GM12878 (cell line): ENCODE results near the gene COQ5. TPM values are rescaled to one million over a fixed set of nuclear protein-coding genes. Genes with fewer than 3 reads are reported as not detected.

Experiments
- ATAC-seq: fragments of 200-7000 bp; cut with Tn5 transposase; 3 replicates; pipeline ENCODE4 v1.9.1; 2020; ENCODE audit warnings: mild to moderate bottlenecking, moderate library complexity
- BruUV-seq: library from RNA; stranded (reverse); fragments of 400-500 nt; replicated peaks from 2 replicates; lab custom pipeline; 2021; lab: Mats Ljungman, UMichigan
- CTCF ChIA-PET: fragments of 300-600 bp; sonication (Branson Sonifier 250); formaldehyde crosslinking; extraction: SDS; loops from one replicate; lab custom pipeline; 2021; ENCODE audit warnings: inconsistent platforms; lab: Yijun Ruan, JAX
- POLR2A ChIA-PET: fragments of 350-600 bp; formaldehyde crosslinking; extraction: SDS; loops from one replicate; lab custom pipeline; 2021; ENCODE audit warnings: inconsistent platforms; lab: Charles Lee
- RAD21 ChIA-PET: fragments of 300-600 bp; sonication (Branson Sonifier 250); formaldehyde crosslinking; loops from one replicate; lab custom pipeline; 2023; ENCODE audit warnings: antibody characterized with exemption; ENCODE audit not compliant: unreplicated experiment; lab: Charles Lee
- SMC1A ChIA-PET: fragments of 300-600 bp; sonication (Branson Sonifier 250); formaldehyde crosslinking; loops from one replicate; lab custom pipeline; 2023; ENCODE audit not compliant: unreplicated experiment, uncharacterized antibody; lab: Charles Lee
- DNase-seq: peaks from one replicate; pipeline ENCODE4 v3.0.0-alpha.2; 2011; ENCODE audit warnings: low read depth, low spot score
- FAIRE-seq: peaks from 3 replicates; lab custom pipeline; 2011; peaks lifted over from hg19 to GRCh38; lab: Jason Lieb, UNC
- H2AFZ ChIP-seq: 2 replicates; pipeline ENCODE4 v1.6.0; 2011; ENCODE audit warnings: low read depth, low read length, control low read depth; ENCODE audit not compliant: control insufficient read depth
- H3K27ac ChIP-seq: 2 replicates; pipeline ENCODE4 v1.5.1; 2011; ENCODE audit warnings: control low read depth; ENCODE audit not compliant: control insufficient read depth, insufficient read depth
- H3K27me3 ChIP-seq, 2 experiments: replicated peaks in 1 of 2; 2 replicates each; pipeline versions ENCODE4 v1.6.0 to v1.6.1; 2011; ENCODE audit warnings: low read length in 1 of 2; ENCODE audit not compliant: control insufficient read depth in 2 of 2, insufficient read depth in 2 of 2
- H3K36me3 ChIP-seq, 2 experiments: 2 replicates each; pipeline ENCODE4 v1.5.1; 2011; ENCODE audit warnings: low read length in 1 of 2; ENCODE audit not compliant: control insufficient read depth in 2 of 2, insufficient read depth in 2 of 2
- H3K4me1 ChIP-seq: 2 replicates; pipeline ENCODE4 v1.6.1; 2011; ENCODE audit warnings: mild to moderate bottlenecking, low read length, moderate library complexity, mixed read lengths; ENCODE audit not compliant: control insufficient read depth, insufficient read depth
- H3K4me2 ChIP-seq: 2 replicates; pipeline ENCODE4 v1.6.0; 2011; ENCODE audit warnings: control low read depth; ENCODE audit not compliant: control insufficient read depth, insufficient read depth
- H3K4me3 ChIP-seq: fragments of 200-600 bp; sonication (generic); 2 replicates; pipeline ENCODE4 v1.5.1; 2016
- H3K79me2 ChIP-seq: 2 replicates; pipeline ENCODE4 v1.6.0; 2011; ENCODE audit warnings: low read length; ENCODE audit not compliant: control insufficient read depth, insufficient read depth
- H3K9ac ChIP-seq: 2 replicates; pipeline ENCODE4 v1.8.0; 2011; ENCODE audit warnings: low read length, control low read depth, mixed read lengths; ENCODE audit not compliant: control insufficient read depth, insufficient read depth
- H3K9me3 ChIP-seq: replicated peaks from 3 replicates; pipeline ENCODE4 v1.5.1; 2011; ENCODE audit warnings: mild to moderate bottlenecking, low read length; ENCODE audit not compliant: control insufficient read depth, insufficient read depth
- H4K20me1 ChIP-seq: 2 replicates; pipeline ENCODE4 v1.6.0; 2011; ENCODE audit not compliant: control insufficient read depth, insufficient read depth
- CHD2 ChIP-seq: IDR thresholded peaks from 2 replicates; pipeline ENCODE4 v1.6.1; 2011; ENCODE audit warnings: low read depth, low read length, improper control_type of control experiment, borderline replicate concordance
- E4F1 ChIP-seq: fragments of 450-650 bp; IDR thresholded peaks from 2 replicates; pipeline ENCODE4 v1.6.1; 2018; ENCODE audit warnings: borderline replicate concordance, mild to moderate bottlenecking; ENCODE audit not compliant: partially characterized antibody
- EGR1 ChIP-seq, 2 experiments: IDR thresholded peaks; 1 replicate in 1 of 2; 2 replicates in 1 of 2; pipeline ENCODE4 v1.6.1; 2011 to 2012; ENCODE audit warnings: low read depth in 2 of 2, low read length in 2 of 2, borderline replicate concordance in 1 of 2, mild to moderate bottlenecking in 1 of 2, moderate library complexity in 1 of 2
- EZH2 ChIP-seq: IDR thresholded peaks from 2 replicates; pipeline ENCODE4 v1.6.1; 2012; ENCODE audit warnings: low read depth, mild to moderate bottlenecking, control low read depth, inconsistent platforms, low read length, borderline replicate concordance; ENCODE audit not compliant: control insufficient read depth
- GATAD2B ChIP-seq: fragments of 450-650 bp; conservative IDR thresholded peaks from 2 replicates; pipeline ENCODE4 v1.6.1; 2017; ENCODE audit warnings: low read depth, mild to moderate bottlenecking, moderate library complexity
- MLLT1 ChIP-seq: fragments of 450-650 bp; IDR thresholded peaks from 2 replicates; pipeline ENCODE4 v1.6.1; 2016; ENCODE audit warnings: mild to moderate bottlenecking
- POLR2AphosphoS5 ChIP-seq: IDR thresholded peaks from 2 replicates; pipeline ENCODE4 v1.6.1; 2011; ENCODE audit warnings: mild to moderate bottlenecking, low read length, inconsistent platforms
- RAD21 ChIP-seq: IDR thresholded peaks from 2 replicates; pipeline ENCODE4 v1.6.1; 2011; ENCODE audit warnings: mild to moderate bottlenecking, low read depth, low read length, moderate library complexity; ENCODE audit not compliant: insufficient read depth
- RCOR1 ChIP-seq: conservative IDR thresholded peaks from 2 replicates; pipeline ENCODE4 v1.6.1; 2012; ENCODE audit warnings: low read depth, low read length, improper control_type of control experiment
- RELB ChIP-seq: fragments of 450-650 bp; IDR thresholded peaks from 2 replicates; pipeline ENCODE4 v1.6.1; 2017; ENCODE audit warnings: low read depth, mild to moderate bottlenecking, moderate library complexity
- RFX5 ChIP-seq: IDR thresholded peaks from 2 replicates; pipeline ENCODE4 v1.6.1; 2011; ENCODE audit warnings: low read depth, low read length, improper control_type of control experiment
- SMC3 ChIP-seq: IDR thresholded peaks from 2 replicates; pipeline ENCODE4 v1.6.1; 2011; ENCODE audit warnings: low read length, improper control_type of control experiment, borderline replicate concordance
- TARDBP ChIP-seq: IDR thresholded peaks from 2 replicates; pipeline ENCODE4 v1.6.1; 2016; ENCODE audit warnings: borderline replicate concordance
- TCF3 ChIP-seq: IDR thresholded peaks from 2 replicates; pipeline ENCODE4 v1.6.1; 2012; ENCODE audit warnings: low read depth, mild to moderate bottlenecking, low read length, borderline replicate concordance; ENCODE audit not compliant: insufficient read depth
- YBX1 ChIP-seq: fragments of 450-650 bp; IDR thresholded peaks from 2 replicates; pipeline ENCODE4 v1.6.1; 2016; ENCODE audit warnings: antibody characterized with exemption
- ZZZ3 ChIP-seq: IDR thresholded peaks from 2 replicates; pipeline ENCODE4 v1.6.1; 2011; ENCODE audit warnings: low read depth; ENCODE audit not compliant: control insufficient read depth, insufficient read length
- WGBS: methylation state at CpG from one replicate; pipeline ENCODE4 v1.1.6; 2016; ENCODE audit warnings: low lambda C conversion rate; ENCODE audit not compliant: insufficient replicate concordance, insufficient coverage; ENCODE audit errors: missing lambda C conversion rate; 5-methylcytosine and 5-hydroxymethylcytosine counted together
- in situ Hi-C: fragments of 300-500 bp; cut with MboI; formaldehyde crosslinking; loops from 9 replicates; pipeline ENCODE4 v1.14.3; 2018; ENCODE audit warnings: mixed read lengths
- intact Hi-C: fragments of 100-400 bp; cut with micrococcal nuclease; formaldehyde crosslinking; loops from one replicate; pipeline ENCODE4 v1.14.2; 2022; ENCODE audit not compliant: unreplicated experiment
- polyA plus RNA-seq, 11 experiments: library from polyadenylated mRNA; depleted of rRNA in 4 of 11; unstranded in 6 of 11; stranded (reverse) in 5 of 11; fragments of >200 nt; fragmentation: Nextera tagmentation in 4 of 11; fragmentation: Illumina TruSeq in 1 of 11; extraction: Ambion mirVana in 4 of 11; extraction: Trizol in 1 of 11; gene quantifications; 1 replicate in 1 of 11; 2 replicates in 10 of 11; pipeline versions ENCODE4 v1.2.1 to v1.2.3, GENCODE V29; 2011 to 2016; ENCODE audit warnings: inconsistent platforms in 2 of 11, missing spikeins in 2 of 11, low read depth in 1 of 11
- total RNA-seq, 4 experiments: library from RNA; depleted of rRNA in 3 of 4; stranded (reverse); fragments of >200 nt in 3 of 4; fragmentation: Illumina TruSeq in 1 of 4; extraction: Trizol in 1 of 4; gene quantifications; 2 replicates each; pipeline versions ENCODE4 v1.2.1 to v1.2.3, GENCODE V29; 2013 to 2021

COQ5 gene
- total and polyA plus RNA-seq, 10 of the 15 experiments (the other 5 are each of a cell fraction or from before 2014, with no cell fraction given) = 24.8 to 69.3 (median 37.8) TPM

GRCh38 chr12:120455302-120455701 is 73.7 kb downstream of the COQ5 start (continued):
- no peak for TF ChIP-seq RELB
- TF ChIP-seq POLR2AphosphoS5 = no peak
- no peak for TF ChIP-seq E4F1
- TF ChIP-seq RFX5 = no peak
- no peak for TF ChIP-seq RAD21
- no peak for TF ChIP-seq RCOR1

GRCh38 chr12:120453977-120454376 is 75.0 kb downstream of the COQ5 start:
- Histone ChIP-seq H3K27ac (no peak overlapping the region), H3K4me3 (no peak overlapping the region), H3K79me2 (peaks cover 2% of the 10 kb centered on the region), H3K9me3 (no peaks in the 10 kb centered on the region), H3K4me1 (no peaks in the 10 kb centered on the region), H3K36me3 (peaks cover 8 to 25% of the 10 kb centered on the region in 2 experiments), H4K20me1 (no peaks in the 10 kb centered on the region), H3K27me3 (no peaks in the 10 kb centered on the region), H2AFZ (no peak overlapping the region), H3K9ac (no peak overlapping the region), H3K4me2 (no peak overlapping the region)
- ChIA-PET POLR2A (interaction anchor here (0.7 kb wide), 1 partner anchor 11 kb away, joined by 3 read pairs; no protein-coding TSS in a partner anchor), CTCF (interaction anchor here (1.3 to 4.3 kb wide), 5 partner anchors 14 to 152 kb away, joined by 3 to 39 read pairs (median 6); partner anchors contain the start of genes SIRT4 and SRSF9), SMC1A (interaction anchor here (0.7 to 3.0 kb wide), 5 partner anchors 9 to 82 kb away, joined by 3 to 10 read pairs (median 4); no protein-coding TSS in a partner anchor), RAD21 (no interaction called here)
- no peak for DNase-seq
- in situ Hi-C loops (no loop called here), intact Hi-C loops (no loop called here)
- BruUV-seq = no TSS peak
- no peak for FAIRE-seq
- WGBS = 12% methylated on average over 4 of the region's 4 CpGs
- ATAC-seq = peak; percentile 92
- peak; percentile 17; the same call in 1 of the 2 replicates for TF ChIP-seq SMC3
- no peak for TF ChIP-seq GATAD2B
- no peak for TF ChIP-seq YBX1
- TF ChIP-seq CHD2 = no peak
- no peak for TF ChIP-seq MLLT1
- no peak for TF ChIP-seq TCF3
- no peak for TF ChIP-seq TARDBP
- TF ChIP-seq EZH2 = no peak
- TF ChIP-seq ZZZ3 = no peak
- no peak for TF ChIP-seq EGR1 (IDR thresholded peaks at IDR 0.05; ENCODE audit: borderline replicate concordance in 1 of 2, low read depth in 2 of 2, low read length in 2 of 2)
- TF ChIP-seq RAD21 = peak; percentile 40; the same call in 1 of the 2 replicates
